Hepatic stellate cell (primary cell): ENCODE data around the gene ADORA2B.
"Not testable (repeated sequence)": the region's sequence is repeated elsewhere in the genome, so short reads cannot be mapped to it uniquely, and the experiment has no call there.

Experiments
- DNase-seq: peaks from one replicate; pipeline ENCODE4 v3.0.0; 2011; ENCODE audit warnings: low spot score

The ADORA2B gene

DNA sequence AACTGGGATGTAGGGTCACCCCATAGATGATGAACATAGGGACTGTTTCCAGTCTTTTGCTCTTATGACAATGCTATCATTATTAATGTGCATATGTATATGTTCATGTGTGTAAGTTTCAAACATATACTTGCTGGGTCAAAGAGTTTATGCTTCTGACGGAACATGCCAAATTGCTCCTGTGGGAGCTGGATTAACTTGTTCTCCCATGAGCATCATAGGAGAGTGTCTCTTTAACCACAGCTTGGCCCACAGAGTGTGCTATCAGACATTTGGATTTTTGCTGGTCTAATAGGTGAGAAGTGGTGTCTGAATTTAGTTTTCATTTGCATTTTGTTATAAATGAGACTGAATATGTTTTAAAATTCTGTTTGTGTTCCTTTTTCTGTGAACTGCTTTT lies 22.3 kb upstream of the ADORA2B start:
- DNase-seq: no peak

DNA sequence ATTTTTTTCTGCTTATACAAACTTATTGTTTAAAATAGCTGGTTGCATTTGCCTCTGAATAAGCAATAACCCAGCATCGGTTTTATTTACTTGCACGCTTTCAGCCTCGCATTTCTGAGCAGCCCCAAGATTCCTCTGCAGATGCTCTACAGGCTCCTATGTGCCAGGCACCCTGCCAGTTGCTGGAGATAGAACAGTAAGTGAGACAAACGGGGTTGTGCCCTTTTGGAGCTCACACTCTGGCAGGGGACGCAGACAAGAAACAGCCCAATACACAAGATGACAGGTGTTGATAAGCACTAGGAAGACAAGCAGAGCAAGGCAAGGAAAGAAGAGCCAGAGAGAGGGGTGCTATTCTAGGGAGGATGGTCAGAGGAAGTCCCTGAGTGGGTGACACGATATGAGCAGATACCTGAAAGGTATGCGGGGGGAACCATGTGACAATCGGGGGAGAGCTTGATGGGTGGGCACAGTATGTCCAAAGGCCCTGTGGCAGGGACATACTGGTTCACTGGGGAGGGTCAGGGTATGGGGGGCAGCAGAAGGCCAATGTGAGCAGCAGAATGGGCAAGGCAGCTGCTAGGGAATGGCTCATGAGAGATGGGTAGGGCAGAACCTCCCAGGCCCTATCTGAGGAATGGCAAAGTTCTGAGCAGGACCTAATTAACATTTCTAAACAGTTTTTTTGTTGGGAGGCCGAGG lies 18.7 kb upstream of the ADORA2B start:
- no peak for DNase-seq

DNA sequence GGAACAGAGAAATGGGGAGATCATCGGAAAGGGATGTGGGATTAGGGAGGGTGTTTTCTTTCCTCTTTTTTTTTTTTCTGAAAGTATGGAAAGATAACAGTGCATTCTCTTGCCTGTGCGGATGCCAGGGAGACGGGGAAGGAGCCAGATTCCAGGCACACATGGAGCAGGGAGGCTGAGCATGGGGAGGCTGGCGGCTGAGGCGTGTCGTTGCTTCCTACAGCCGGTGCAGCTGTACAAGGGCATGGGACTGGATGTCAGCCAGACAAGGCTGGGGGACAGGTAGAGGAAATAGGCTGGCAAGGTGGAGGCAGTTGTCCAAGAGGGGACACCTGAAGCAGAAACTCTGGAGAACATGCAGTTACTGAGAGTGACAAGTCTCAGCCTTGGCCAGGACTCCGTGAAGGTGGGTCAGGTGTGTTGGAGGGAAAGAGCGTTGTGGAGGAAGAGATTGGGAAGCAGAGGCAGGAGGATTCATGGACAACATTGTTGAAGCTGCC lies 16.6 kb upstream of the ADORA2B start:
- no peak for DNase-seq

DNA sequence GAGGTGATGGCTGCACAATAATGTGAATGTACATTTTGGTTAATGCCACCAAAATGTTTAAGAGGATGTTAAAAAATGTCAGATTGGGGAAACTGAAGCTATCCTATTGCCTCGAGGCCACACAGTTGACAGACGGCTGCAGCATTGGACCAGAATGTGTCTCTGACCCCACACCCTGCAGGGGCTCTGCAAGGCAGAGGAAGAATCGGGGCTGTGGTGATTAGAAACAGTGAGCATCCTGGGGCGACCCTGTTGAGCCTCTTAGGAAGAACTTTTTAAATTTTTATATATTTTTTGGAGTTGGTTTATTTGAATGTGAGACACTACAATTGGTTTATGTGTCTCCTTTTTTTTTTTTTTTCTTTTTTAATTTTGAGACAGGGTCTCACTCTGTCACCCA lies 15.0 kb upstream of the ADORA2B start:
- no peak for DNase-seq

DNA sequence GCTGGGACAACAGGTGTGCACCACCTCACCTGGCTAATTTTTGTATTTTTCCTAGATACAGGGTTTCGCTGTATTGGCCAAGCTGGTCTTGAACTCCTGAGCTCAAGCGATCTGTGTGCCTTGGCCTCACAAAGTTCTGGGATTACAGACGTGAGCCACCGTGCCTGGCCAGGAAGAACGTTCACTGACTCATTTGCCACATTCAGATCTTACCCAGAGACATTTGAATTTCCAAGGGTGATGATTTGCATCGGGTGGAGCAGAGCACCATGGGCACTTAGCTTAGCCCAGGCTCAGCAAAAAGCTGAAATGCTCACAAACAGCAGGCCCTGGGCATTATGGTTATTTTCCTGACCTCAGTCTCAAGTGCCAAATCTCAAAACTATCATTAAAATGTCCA lies 14.5 kb upstream of the ADORA2B start:
- no peak for DNase-seq

DNA sequence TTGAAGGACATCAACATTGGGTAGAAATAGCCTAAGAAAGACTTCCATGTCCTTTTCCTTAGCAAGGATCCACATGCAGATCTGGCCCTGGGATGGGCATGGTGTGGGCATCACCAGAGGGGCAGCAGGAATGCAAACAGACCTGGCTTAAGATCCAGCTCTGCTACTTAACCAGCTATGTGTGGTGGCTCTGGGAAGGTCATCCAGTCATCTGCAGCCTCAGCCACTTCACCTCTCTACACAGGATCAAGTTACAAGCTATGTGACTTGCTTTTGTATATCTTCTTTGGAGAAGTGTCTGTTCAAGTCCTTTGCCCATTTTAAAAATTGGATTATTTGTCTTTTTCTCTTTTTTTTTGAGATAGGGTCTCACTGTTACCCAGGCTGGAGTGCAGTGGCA lies 13.5 kb upstream of the ADORA2B start:
- no peak for DNase-seq

DNA sequence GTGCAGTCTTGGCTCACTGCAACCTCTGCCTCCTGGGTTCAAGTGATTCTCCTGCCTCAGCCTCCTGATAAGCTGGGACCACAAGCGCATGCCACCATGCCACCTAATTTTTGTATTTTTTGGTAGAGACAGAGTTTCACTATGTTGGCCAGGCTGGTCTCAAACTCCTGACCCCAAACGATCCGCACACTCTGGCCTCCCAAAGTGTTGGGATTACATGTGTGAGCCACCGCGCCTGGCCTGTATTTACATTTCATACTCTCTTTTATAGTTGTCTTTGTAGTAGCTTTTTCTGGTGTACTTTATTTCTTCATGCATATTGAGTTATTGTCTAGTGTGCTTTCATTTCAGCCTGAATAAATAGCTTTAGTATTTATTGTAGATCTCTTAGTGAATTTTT lies 10.1 kb upstream of the ADORA2B start:
- DNase-seq: no peak

DNA sequence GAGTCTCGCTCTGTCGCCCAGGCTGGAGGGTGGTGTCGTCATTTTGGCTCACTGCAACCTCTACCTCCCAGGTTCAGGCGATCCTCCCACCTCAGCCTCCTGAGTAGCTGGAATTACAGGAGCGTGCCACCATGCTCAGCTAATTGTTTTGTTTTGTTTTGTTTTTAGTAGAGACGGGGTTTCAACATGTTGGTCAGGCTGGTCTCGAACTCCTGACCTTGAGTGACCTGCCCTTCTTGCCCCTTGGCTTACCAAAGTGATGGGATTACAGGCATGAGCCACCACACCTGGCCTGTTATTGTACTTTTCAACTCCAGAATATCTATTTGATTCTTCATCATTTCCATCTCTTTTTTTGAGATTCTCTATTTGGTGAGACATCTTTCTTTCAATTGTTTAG lies 9.0 kb upstream of the ADORA2B start:
- DNase-seq: no peak

DNA sequence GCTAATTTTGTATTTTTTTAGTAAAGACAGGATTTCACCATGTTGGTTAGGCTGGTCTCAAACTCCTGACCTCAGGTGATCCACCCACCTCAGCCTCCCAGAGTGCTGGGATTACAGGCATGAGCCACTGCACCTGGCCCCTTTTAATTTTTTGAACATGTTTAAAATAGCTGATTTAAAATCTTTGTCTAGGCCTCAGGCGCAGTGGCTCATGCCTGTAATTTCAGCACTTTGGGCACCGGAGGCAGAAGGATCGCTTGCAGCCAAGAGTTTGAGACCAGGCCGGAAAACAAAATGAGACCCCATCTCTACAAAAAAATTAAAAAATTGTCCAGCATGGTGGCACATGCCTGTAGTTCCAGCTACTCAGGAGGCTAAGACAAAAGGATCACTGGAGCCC lies 8.4 kb upstream of the ADORA2B start:
- DNase-seq: not testable (repeated sequence)

DNA sequence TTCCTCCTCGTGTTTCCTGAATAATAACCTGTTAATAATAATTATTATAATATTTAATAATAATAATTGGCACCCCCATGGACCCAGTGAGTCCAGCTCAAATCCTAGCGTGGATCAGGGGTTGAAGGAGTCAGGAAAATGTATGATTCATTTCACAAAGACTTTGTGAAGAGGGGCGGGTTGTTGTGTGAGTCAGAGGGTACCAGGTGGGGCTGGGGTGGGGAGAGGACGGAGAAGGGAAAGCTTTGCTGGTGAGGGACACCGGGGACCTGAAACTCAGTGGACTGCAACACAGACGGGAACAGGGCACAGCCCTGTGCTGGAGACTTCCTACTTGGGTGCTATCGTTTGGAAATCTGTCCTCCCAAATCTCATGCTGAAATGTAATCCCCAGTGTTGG lies 3.1 kb upstream of the ADORA2B start:
- no peak for DNase-seq

DNA sequence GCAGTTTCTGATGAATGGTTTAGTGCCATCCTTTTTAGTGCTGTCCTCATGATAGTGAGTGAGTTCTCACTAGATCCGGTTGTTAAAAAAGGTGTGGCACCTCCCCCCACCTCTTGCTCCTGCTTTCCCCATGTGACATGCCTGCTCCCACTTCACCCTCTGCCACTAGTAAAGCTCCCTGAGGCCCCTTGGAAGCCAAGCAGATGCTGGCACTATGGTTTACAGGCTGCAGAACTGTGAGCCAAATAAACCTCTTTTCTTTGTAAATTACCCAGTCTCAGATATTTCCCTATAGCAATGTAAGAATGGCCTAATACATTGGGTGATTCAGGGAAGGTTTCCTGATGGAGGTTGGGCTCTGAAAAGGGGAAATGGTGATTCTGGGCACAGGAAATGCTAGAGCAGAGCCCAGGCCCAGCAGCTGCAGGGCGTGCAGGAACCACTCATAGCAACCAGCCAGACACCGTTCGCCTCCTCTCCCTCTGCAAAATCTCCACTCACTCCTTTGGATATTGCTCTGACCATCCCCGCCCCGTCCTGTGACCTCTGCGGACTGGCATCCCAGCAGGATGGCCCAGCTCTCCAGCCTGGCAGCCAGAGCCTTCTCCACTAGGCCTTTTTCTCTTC lies 2.6 kb upstream of the ADORA2B start:
- DNase-seq: no peak

DNA sequence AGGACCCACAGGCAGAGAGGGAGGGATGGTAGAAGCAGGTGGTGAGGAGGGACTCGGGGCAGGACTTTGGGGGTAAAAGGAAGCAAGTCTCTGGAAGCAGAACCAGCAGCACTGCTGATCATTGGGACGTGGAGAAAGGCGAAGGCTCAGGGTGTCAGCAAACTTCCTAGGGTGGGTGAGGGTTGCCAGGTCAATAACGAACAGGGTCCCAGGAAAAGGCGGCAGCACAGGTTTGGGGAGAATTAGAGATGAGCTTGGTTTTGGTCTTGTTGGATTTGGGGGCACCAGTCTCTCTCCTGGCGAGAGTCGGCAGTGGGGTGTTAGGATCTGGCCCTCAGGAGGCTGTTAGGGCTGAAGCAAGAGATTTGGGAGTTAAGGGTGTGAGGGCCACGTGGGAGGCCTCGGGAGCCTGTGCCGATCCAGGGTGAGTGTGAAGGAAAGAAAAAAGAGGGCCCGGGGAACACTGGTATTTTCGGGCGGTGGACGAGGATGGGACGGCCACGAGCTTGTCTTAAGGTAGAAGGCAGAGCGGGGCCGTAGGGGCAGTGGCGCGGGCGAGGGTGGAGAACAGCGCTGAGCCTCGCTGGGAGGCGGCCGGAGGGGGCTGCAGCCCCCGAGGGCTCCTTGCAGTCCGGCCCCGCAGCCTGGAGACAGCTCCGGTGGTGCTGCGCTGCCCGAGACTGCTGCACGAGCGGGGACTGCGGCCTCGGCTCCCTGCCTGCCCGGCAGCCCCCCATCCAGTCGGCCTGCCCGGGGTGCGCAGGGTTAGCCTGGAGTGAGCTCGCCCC lies 765 bp upstream of the ADORA2B start:
- no peak for DNase-seq

DNA sequence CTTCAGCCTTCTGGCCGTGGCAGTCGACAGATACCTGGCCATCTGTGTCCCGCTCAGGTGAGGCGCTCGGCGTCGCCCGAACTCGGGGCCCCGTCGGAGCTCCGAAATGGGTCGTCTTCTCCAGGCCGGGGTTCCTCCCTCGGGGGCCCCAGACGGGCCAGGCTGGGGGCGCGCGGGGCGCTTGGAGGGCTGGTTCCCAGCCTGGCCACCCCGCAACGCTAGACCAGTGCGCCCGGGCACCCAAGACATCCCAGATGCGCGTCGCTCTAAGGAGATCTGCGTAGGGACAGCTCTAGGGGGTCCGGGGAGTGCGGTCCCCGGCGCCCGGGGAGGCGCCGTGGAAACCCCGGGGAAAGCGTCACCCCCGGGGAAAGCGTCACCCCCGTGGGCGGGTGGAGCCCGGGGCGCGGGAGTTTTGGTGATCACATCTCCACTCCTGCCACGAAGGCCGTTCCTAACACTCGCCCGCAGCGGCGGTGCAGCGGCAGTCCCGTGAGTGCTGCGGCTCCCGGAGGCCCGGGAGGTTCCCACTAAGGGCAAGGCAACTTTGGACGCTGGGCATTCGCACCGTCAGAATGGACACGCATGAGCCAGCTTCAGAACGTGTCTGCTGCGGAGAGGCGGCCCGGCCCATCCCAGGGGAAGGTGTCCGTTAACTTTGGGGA lies 729 bp downstream of the ADORA2B start:
- DNase-seq: no peak

DNA sequence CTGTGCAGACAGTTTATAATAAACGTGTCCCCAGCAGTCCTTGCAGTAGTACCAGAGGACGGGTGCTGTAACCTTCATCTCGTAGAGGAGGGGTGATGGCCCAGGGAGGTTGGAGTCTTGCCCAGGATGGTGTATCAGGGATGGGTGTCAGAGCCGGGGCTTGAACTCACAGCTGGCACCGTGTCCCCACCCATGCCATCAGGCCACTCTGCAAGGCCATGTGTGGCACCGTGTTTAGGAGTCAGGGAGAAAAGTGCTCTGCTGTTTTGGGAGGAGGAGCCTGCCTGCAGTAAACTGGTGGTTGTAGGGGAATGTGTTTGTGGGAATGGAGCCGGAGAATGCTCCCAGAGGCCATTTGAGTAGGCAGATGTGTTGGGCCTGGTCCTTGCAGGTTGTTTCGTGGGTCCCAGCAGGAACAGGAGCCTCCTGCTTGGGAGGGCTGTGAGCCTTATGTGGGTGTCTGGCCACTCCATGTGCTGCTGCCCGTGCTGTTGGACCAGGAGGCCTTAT lies 1.7 kb downstream of the ADORA2B start:
- DNase-seq: no peak

DNA sequence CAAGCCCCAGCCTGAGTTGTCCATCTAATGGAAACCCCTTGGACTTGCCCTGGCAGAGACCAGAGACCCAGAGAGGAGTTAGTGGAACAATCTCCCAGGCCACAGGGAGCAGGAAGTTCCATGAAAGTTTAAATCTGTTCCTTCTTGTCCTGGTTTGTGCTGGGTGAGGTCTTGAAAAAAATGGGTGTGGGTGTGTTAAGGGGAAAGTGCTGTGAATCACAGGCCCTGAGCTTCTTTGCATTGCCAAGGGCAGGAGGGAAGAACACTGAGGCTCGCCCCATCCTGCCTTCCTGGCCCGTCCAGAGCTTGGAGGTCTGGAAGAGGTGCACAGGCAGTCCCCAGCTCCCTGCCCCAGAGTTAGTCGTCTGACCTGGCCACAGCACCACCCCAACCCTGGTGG lies 2.3 kb downstream of the ADORA2B start:
- no peak for DNase-seq

DNA sequence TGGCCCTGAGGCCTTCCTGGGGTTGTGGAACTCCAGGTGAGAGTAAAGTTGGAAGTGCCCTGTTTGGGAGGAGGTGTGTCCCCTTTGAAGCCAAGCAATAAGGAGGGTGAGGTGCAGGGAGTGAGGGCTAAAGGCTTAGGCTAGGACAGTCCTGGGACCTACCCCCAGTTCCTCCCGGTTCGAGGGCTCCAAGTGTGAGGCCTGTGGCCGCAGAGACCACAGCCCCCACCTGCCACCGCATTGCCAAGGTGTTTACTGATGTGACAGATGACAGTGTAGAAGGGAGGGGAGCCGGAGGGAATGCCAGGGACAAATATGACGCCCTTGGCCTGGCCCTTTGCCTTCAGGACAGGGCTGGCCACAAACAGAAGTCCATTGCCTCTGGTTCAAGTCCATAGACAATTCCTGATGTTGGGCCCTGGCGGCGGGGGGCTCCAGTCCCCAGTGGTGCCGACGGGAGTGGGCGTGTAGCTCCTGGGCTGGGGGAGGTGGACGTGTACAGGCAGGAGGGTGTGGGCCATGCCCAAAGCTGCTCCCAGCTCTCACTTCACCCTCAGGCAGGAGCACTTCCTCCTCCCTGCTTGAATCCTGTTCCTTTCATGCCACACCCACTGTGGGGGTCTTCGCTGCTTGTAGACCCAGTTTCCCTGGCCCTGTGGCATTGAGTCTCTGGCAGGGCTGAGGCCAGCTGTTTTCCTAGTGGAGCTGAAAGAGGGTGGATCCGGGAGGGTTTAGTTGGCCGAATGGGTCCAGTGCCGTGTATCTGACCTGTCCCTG lies 3.2 kb downstream of the ADORA2B start:
- no peak for DNase-seq

DNA sequence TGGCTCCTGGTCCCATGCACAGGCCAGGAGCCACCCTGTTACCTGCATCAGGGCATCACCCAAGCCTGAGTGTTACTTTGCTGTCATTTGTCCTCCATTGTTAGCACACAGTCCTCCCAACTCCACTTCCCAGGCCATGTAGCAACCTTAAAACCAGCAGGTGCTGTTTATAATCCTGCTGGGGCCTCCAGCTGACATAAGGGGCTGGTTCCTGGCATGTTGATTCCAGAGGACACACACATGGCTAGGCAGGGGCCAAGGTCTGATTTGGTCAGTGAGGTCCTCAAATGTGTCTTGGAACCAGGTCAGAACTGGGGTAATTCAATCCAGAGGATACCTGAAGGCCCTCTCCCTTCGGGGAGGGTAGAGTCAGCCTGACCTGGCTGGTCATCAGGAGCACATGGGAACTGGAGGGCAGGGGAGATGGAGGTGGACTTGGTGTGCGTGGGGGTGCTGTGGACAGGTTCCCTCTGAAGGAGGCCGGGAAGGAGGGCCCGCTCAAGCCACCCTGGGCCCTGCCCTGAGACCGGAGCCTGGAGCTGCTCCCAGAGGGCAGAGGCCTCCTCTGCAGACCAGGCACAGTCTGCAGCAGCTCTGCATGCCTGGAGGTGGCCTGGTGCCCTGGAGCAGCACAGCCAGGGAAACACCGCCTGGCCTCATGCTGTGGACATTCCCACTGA lies 6.6 kb downstream of the ADORA2B start:
- no peak for DNase-seq

DNA sequence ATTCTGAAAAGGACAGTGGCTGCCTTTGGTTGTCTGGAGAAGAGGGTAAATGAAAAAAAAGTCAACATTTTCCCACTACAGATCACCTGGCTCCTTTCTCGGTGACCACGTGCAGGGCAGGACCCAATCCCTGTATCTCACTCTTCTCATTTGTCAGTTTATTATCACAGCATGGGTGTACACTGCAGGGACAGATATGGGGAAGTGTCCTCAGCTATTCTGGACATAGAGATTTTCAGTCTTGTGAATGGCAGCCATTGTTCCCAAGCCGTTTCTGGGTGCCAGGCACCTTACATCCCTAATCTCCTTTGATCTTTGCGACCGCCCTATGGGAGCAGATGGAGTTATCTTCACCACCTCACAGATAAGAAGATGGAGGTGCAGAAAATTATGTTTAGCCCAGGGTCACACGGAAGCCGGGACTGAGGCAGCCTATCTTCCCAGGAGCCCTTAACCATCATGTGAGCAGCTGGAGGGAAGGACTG lies 7.2 kb downstream of the ADORA2B start:
- no peak for DNase-seq

DNA sequence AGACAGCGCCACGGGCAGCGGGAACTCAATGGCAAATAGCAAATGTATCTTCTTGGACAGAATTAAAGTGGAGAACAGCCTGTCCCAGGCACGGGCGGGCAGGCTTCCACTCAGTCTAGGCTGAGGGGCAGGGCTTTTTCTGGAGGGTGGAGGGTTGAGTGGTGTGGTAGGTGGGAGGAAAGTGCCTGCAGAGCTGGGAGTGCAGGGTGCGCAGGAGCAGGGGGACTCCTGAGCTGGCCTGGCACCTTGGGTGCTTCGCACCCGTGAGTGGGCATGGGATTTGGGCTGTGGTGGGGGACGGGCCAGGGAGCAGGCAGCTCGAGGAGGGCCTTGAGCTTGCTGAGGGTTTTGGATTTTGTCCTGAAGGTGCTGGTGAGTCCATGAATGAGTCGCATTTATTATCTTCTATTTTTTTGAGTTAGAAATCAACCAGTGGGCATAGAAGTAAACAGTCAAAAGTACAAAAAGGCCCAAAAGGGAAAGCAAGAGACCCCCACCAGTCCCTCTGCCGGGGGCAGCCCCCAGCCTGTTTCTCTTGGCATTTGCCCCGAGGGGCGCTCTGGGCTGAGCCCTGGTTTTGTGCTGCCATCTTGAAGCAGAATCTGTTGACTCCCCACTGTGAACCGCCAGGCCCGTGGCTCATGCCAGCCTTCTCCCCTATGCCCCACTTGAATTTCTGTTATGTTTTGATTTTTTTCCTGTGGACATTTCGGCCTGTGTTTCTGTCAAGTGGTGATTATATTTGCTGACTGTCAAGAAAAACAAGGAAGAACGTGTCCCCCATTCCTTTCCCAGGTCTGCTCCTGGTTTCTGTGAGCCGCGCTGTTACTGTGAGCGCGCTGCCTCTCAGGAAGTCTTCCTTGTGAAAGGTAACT lies 8.2 kb downstream of the ADORA2B start:
- no peak for DNase-seq

DNA sequence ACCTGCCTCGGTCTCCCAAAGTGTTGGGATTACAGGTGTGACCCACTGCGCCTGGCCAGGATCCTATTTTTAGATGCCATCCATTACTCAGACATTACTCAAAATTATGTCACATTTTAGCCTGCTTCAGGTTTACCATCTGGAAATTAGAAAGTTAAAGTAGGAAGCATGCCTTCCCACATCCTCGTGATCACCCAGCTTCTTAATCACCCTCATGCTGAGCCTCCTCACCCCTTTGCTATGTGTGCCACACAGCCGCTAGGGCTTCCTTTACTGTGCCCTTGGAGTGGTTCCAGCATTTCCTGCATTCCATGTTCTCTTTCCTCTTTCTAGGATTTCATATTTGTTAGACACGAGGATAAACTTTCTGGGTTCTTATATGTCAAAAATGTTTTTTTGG lies 9.3 kb downstream of the ADORA2B start:
- DNase-seq: peak; percentile 78
